ENCODE results near the gene MTA1. TPM values are rescaled to one million over a fixed set of nuclear protein-coding genes. Genes with fewer than 3 reads are reported as not detected.

Gene MTA1
- total and polyA plus RNA-seq, 9 donors, result 41.8 to 112 (median 83.1) TPM

- Histone ChIP-seq H3K9me3 (replicated peaks; ENCODE audit: control insufficient read depth, low read depth, low read length) (no peaks in the 10 kb centered on the region), H3K27ac (ENCODE audit: low read length) (no peak overlapping the region), H3K4me3 (ENCODE audit: low read length) (no peak overlapping the region), H3K4me1 (ENCODE audit: control insufficient read depth, insufficient read depth, low read length) (peaks cover 44% of the 10 kb centered on the region), H3K27me3 (ENCODE audit: control insufficient read depth, insufficient read depth, low read length) (no peaks in the 10 kb centered on the region), H3K36me3 (ENCODE audit: control insufficient read depth, insufficient read depth, low read length) (peaks cover 32% of the 10 kb centered on the region)
- DNase-seq, result no peak
- 92% methylated on average over 39 of the region's 40 CpGs for WGBS (ENCODE audit: insufficient coverage)
Measured at GRCh38 chr14:105392131-105393090, 27.2 kb upstream of the MTA1 start.

- no peak for DNase-seq
- H3K27ac ChIP-seq (ENCODE audit: low read length), result no peak overlapping the region
- H3K4me3 ChIP-seq (ENCODE audit: low read length), result no peak overlapping the region
- 96% methylated on average over 11 of the region's 14 CpGs for WGBS (ENCODE audit: insufficient coverage)
- no peaks in the 10 kb centered on the region for H3K27me3 ChIP-seq (ENCODE audit: control insufficient read depth, insufficient read depth, low read length)
- no peaks in the 10 kb centered on the region for H3K9me3 ChIP-seq (replicated peaks; ENCODE audit: control insufficient read depth, low read depth, low read length)
- H3K36me3 ChIP-seq (ENCODE audit: control insufficient read depth, insufficient read depth, low read length), result peaks cover 29% of the 10 kb centered on the region
- peaks cover 43% of the 10 kb centered on the region for H3K4me1 ChIP-seq (ENCODE audit: control insufficient read depth, insufficient read depth, low read length)
Measured at GRCh38 chr14:105393151-105393550, 26.5 kb upstream of the MTA1 start.

- Histone ChIP-seq H3K36me3 (ENCODE audit: control insufficient read depth, insufficient read depth, low read length) (peaks cover 28% of the 10 kb centered on the region), H3K27ac (ENCODE audit: low read length) (no peak overlapping the region), H3K27me3 (ENCODE audit: control insufficient read depth, insufficient read depth, low read length) (no peaks in the 10 kb centered on the region), H3K9me3 (replicated peaks; ENCODE audit: control insufficient read depth, low read depth, low read length) (peaks cover 3% of the 10 kb centered on the region), H3K4me1 (ENCODE audit: control insufficient read depth, insufficient read depth, low read length) (peaks cover 38% of the 10 kb centered on the region), H3K4me3 (ENCODE audit: low read length) (no peak overlapping the region)
- no peak for DNase-seq
- 51% methylated on average over 18 of the region's 25 CpGs for WGBS (ENCODE audit: insufficient coverage)
Measured at GRCh38 chr14:105394714-105395537, 24.7 kb upstream of the MTA1 start.

DNA sequence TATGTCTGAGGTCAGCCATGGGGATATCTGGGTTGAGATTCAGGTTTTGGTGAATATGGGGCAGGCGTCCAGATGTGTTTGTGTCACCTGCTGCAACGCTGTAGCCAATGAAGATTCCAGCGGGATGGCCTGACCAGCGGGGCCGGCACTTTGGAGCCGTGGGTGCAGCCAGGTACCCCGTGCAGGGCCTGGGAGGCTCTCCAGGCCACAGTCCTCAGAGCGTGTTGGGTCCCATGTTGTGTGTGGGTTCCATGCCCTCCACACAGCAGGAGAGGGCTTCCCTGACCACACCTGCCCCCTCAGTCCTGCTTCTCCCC is 24.1 kb upstream of the MTA1 start:
- no peak overlapping the region for H3K4me3 ChIP-seq (ENCODE audit: low read length)
- no peak for DNase-seq
- H3K36me3 ChIP-seq (ENCODE audit: control insufficient read depth, insufficient read depth, low read length), result peaks cover 33% of the 10 kb centered on the region
- H3K9me3 ChIP-seq (replicated peaks; ENCODE audit: control insufficient read depth, low read depth, low read length), result peaks cover 9% of the 10 kb centered on the region
- peaks cover 38% of the 10 kb centered on the region for H3K4me1 ChIP-seq (ENCODE audit: control insufficient read depth, insufficient read depth, low read length)
- H3K27me3 ChIP-seq (ENCODE audit: control insufficient read depth, insufficient read depth, low read length), result no peaks in the 10 kb centered on the region
- WGBS (ENCODE audit: insufficient coverage), result 91% methylated on average over 7 of the region's 8 CpGs
- H3K27ac ChIP-seq (ENCODE audit: low read length), result no peak overlapping the region

GRCh38 chr14:105397350-105397931 is 22.2 kb upstream of the MTA1 start:
- WGBS (ENCODE audit: insufficient coverage), result 52% methylated on average over 8 of the region's 13 CpGs
- Histone ChIP-seq H3K9me3 (replicated peaks; ENCODE audit: control insufficient read depth, low read depth, low read length) (peaks cover 16% of the 10 kb centered on the region), H3K36me3 (ENCODE audit: control insufficient read depth, insufficient read depth, low read length) (peaks cover 35% of the 10 kb centered on the region), H3K4me1 (ENCODE audit: control insufficient read depth, insufficient read depth, low read length) (peaks cover 33% of the 10 kb centered on the region), H3K4me3 (ENCODE audit: low read length) (peak overlapping the region; percentile 78), H3K27me3 (ENCODE audit: control insufficient read depth, insufficient read depth, low read length) (no peaks in the 10 kb centered on the region), H3K27ac (ENCODE audit: low read length) (peak overlapping the region; percentile 81)
- no peak for DNase-seq

- DNase-seq, result peak; percentile 94
- Histone ChIP-seq H3K9me3 (replicated peaks; ENCODE audit: control insufficient read depth, low read depth, low read length) (peaks cover 21% of the 10 kb centered on the region), H3K27me3 (ENCODE audit: control insufficient read depth, insufficient read depth, low read length) (no peaks in the 10 kb centered on the region), H3K4me1 (ENCODE audit: control insufficient read depth, insufficient read depth, low read length) (peaks cover 33% of the 10 kb centered on the region), H3K4me3 (ENCODE audit: low read length) (peak within 1 kb of the TSS; percentile 78), H3K27ac (ENCODE audit: low read length) (peak within 1 kb of the TSS; percentile 81), H3K36me3 (ENCODE audit: control insufficient read depth, insufficient read depth, low read length) (peaks cover 29% of the 10 kb centered on the region)
- WGBS (ENCODE audit: insufficient coverage), result under 1% methylated on average over 69 of the region's 77 CpGs
Measured at GRCh38 chr14:105398044-105398725, 21.4 kb upstream of the MTA1 start, which contains the start of gene TEX22. Gene TEX22 (plus strand): TSS chr14:105398538. CDS start chr14:105399341, 803 bp downstream.

- no peak for DNase-seq
- Histone ChIP-seq H3K4me1 (ENCODE audit: control insufficient read depth, insufficient read depth, low read length) (peaks cover 33% of the 10 kb centered on the region), H3K27ac (ENCODE audit: low read length) (peak overlapping the region; percentile 81), H3K27me3 (ENCODE audit: control insufficient read depth, insufficient read depth, low read length) (no peaks in the 10 kb centered on the region), H3K9me3 (replicated peaks; ENCODE audit: control insufficient read depth, low read depth, low read length) (peaks cover 24% of the 10 kb centered on the region), H3K4me3 (ENCODE audit: low read length) (peak overlapping the region; percentile 78), H3K36me3 (ENCODE audit: control insufficient read depth, insufficient read depth, low read length) (peaks cover 28% of the 10 kb centered on the region)
- 26% methylated on average over 37 of the region's 41 CpGs for WGBS (ENCODE audit: insufficient coverage)
Measured at GRCh38 chr14:105398726-105399465, 20.7 kb upstream of the MTA1 start.

GRCh38 chr14:105399466-105399775 is 20.2 kb upstream of the MTA1 start:
- peak overlapping the region; percentile 78 for H3K4me3 ChIP-seq (ENCODE audit: low read length)
- H3K27ac ChIP-seq (ENCODE audit: low read length), result no peak overlapping the region
- DNase-seq, result no peak
- peaks cover 28% of the 10 kb centered on the region for H3K36me3 ChIP-seq (ENCODE audit: control insufficient read depth, insufficient read depth, low read length)
- peaks cover 33% of the 10 kb centered on the region for H3K4me1 ChIP-seq (ENCODE audit: control insufficient read depth, insufficient read depth, low read length)
- WGBS (ENCODE audit: insufficient coverage), result 87% methylated on average over 6 of the region's 8 CpGs
- H3K27me3 ChIP-seq (ENCODE audit: control insufficient read depth, insufficient read depth, low read length), result no peaks in the 10 kb centered on the region
- H3K9me3 ChIP-seq (replicated peaks; ENCODE audit: control insufficient read depth, low read depth, low read length), result peaks cover 24% of the 10 kb centered on the region

- Histone ChIP-seq H3K36me3 (ENCODE audit: control insufficient read depth, insufficient read depth, low read length) (peaks cover 22% of the 10 kb centered on the region), H3K4me1 (ENCODE audit: control insufficient read depth, insufficient read depth, low read length) (peaks cover 29% of the 10 kb centered on the region), H3K9me3 (replicated peaks; ENCODE audit: control insufficient read depth, low read depth, low read length) (peaks cover 24% of the 10 kb centered on the region), H3K27ac (ENCODE audit: low read length) (no peak overlapping the region), H3K4me3 (ENCODE audit: low read length) (no peak overlapping the region), H3K27me3 (ENCODE audit: control insufficient read depth, insufficient read depth, low read length) (no peaks in the 10 kb centered on the region)
- WGBS (ENCODE audit: insufficient coverage), result 97% methylated on average over 5 of the region's 9 CpGs
- DNase-seq, result no peak
Measured at GRCh38 chr14:105400016-105400415, 19.6 kb upstream of the MTA1 start.
